Large intestine (tissue), 3 donors: ENCODE data around the gene SLC27A4. TPM values are rescaled to one million over a fixed set of nuclear protein-coding genes. Genes with fewer than 3 reads are reported as not detected.

Source experiments
- DNase-seq, 2 donors: peaks; one replicate each; pipeline versions ENCODE4 v3.0.0 to v3.0.0-alpha.2; 2013
- H3K27ac ChIP-seq: one replicate; pipeline ENCODE4 v1.5.1; 2013; ENCODE audit warnings: low read length
- H3K27me3 ChIP-seq: 2 replicates; pipeline ENCODE4 v1.6.1; 2013; ENCODE audit warnings: low read length; ENCODE audit not compliant: control insufficient read depth, insufficient read depth
- H3K36me3 ChIP-seq: 2 replicates; pipeline ENCODE4 v1.6.1; 2013; ENCODE audit warnings: low read length; ENCODE audit not compliant: control insufficient read depth, insufficient read depth
- H3K4me1 ChIP-seq: one replicate; pipeline ENCODE4 v1.6.1; 2013; ENCODE audit warnings: low read length; ENCODE audit not compliant: control insufficient read depth, insufficient read depth
- H3K4me3 ChIP-seq: one replicate; pipeline ENCODE4 v1.5.1; 2013; ENCODE audit warnings: low read length
- H3K9me3 ChIP-seq: one replicate; pipeline ENCODE4 v1.6.1; 2013; ENCODE audit warnings: mild to moderate bottlenecking, low read depth, low read length, moderate library complexity; ENCODE audit not compliant: control insufficient read depth
- WGBS: methylation state at CpG from one replicate; pipeline ENCODE4 v1.1.5; 2013; ENCODE audit warnings: low lambda C conversion rate; ENCODE audit not compliant: insufficient coverage; 5-methylcytosine and 5-hydroxymethylcytosine counted together
- polyA plus RNA-seq: library from polyadenylated mRNA; unstranded; fragments of 120-200 nt; gene quantifications from one replicate; pipeline ENCODE4 v1.2.1, GENCODE V29; 2013

SLC27A4 gene
- polyA plus RNA-seq, 1 donor: 33.7 TPM

- no peaks in the 10 kb centered on the region for H3K27me3 ChIP-seq
- peaks cover 27% of the 10 kb centered on the region for H3K36me3 ChIP-seq
- no peaks in the 10 kb centered on the region for H3K4me1 ChIP-seq
- no peak for DNase-seq
- H3K27ac ChIP-seq: no peak overlapping the region
- H3K4me3 ChIP-seq: no peak overlapping the region
- H3K9me3 ChIP-seq: no peaks in the 10 kb centered on the region
- WGBS: 80% methylated on average over 2 of the region's 5 CpGs
These were observed 35.5 kb downstream of the SLC27A4 start for GRCh38 chr9:128375865-128376264.

DNA sequence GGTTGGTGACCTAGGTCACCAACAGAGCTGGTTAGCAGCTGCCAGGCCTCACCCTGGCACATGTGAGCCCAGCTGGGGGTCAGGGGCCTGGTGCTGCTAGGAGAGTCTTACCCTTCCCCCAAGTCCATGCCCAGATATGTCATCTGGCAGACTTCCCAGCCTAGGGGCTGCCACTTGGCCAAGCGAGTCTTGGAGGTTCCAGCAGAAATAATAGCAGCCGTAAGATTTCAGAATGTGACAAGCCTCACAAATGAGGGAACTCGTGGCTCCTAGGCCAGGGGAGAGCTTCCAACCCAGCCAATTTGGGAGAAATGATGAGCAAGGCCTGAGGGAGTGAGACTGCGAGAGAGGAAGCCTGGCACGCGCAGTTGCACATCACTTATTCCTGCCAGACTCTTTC, 41.9 kb downstream of the SLC27A4 start:
- DNase-seq: no peak
- Histone ChIP-seq H3K36me3 (peaks cover 57% of the 10 kb centered on the region), H3K4me3 (no peak overlapping the region), H3K4me1 (no peaks in the 10 kb centered on the region), H3K9me3 (no peaks in the 10 kb centered on the region), H3K27me3 (no peaks in the 10 kb centered on the region), H3K27ac (no peak overlapping the region)
- WGBS: no CpG with 5 or more reads among the region's 6 CpGs

DNA sequence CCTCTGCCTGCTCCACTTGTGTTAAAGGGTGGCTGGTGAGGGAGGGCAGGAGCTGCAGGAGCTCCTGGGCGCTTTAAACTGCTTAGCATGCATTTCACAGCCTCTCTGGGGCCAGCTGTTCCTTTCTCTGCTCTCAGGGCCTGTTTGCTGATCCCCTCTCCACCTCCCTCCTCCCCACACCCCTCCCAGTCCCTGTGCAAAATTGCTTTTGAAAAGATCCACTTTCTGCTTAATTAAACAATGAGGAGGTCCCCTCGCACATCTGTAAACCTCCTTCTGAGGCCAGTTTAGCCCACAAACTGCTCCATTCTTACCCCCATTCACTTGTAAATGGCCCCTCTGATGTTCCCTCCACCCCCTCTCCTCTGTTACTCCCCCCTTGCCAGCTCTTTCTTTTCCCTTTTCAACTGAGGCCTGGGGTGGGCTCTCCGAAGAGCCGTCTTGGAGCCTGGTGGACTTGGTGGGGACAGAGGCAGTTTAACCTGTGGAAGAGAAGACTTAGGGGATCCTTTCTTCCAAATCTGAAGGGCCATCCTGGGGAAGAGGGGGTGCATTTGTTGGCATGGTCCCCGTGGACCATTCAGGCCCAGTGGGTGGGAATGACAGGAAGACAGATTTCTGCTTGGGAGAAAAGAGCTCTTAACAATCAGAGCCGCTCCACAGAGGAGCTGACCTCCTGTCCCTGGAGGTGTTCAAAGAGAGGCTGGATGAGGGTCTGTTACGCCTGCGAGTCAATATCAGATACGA, 42.9 kb downstream of the SLC27A4 start:
- peaks cover 61% of the 10 kb centered on the region for H3K36me3 ChIP-seq
- WGBS: 60% methylated on average over 1 of the region's 9 CpGs

DNA sequence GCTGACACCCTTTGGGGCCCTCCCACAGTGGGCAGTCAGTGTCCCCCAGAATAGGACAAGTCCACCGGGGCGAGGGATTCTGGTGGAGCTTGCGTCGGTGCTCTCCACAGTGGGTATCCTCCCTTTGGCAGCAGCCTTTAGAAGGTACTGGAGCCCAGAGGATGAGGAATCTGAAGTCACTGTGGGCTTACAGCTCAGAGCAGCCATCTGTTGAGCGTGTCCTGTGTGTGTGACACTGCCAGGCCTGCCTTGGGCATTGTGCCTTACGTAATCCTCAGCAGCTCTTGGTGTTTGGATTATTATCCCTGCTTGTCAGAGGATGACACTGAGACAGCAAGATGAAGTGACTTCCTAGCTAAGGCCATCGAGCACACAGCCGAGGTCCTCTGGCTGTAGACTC, 43.5 kb downstream of the SLC27A4 start:
- no peaks in the 10 kb centered on the region for H3K9me3 ChIP-seq
- no peak for DNase-seq
- WGBS: no CpG with 5 or more reads among the region's 8 CpGs

More for the DNA sequence above, 42.9 kb downstream of the SLC27A4 start:
- no peaks in the 10 kb centered on the region for H3K4me1 ChIP-seq
- no peaks in the 10 kb centered on the region for H3K27me3 ChIP-seq
- H3K9me3 ChIP-seq: no peaks in the 10 kb centered on the region
- no peak overlapping the region for H3K27ac ChIP-seq
- no peak overlapping the region for H3K4me3 ChIP-seq
- DNase-seq: no peak

GRCh38 chr9:128384801-128385495, 44.6 kb downstream of the SLC27A4 start:
- H3K4me1 ChIP-seq: no peaks in the 10 kb centered on the region
- H3K27me3 ChIP-seq: no peaks in the 10 kb centered on the region
- no peak overlapping the region for H3K27ac ChIP-seq
- no peak for DNase-seq
- no CpG with 5 or more reads among the region's 7 CpGs for WGBS
- no peaks in the 10 kb centered on the region for H3K9me3 ChIP-seq
- peaks cover 72% of the 10 kb centered on the region for H3K36me3 ChIP-seq
- no peak overlapping the region for H3K4me3 ChIP-seq

More for the DNA sequence above, 43.5 kb downstream of the SLC27A4 start:
- Histone ChIP-seq H3K4me1 (no peaks in the 10 kb centered on the region), H3K4me3 (no peak overlapping the region), H3K27me3 (no peaks in the 10 kb centered on the region), H3K36me3 (peaks cover 64% of the 10 kb centered on the region), H3K27ac (no peak overlapping the region)

DNA sequence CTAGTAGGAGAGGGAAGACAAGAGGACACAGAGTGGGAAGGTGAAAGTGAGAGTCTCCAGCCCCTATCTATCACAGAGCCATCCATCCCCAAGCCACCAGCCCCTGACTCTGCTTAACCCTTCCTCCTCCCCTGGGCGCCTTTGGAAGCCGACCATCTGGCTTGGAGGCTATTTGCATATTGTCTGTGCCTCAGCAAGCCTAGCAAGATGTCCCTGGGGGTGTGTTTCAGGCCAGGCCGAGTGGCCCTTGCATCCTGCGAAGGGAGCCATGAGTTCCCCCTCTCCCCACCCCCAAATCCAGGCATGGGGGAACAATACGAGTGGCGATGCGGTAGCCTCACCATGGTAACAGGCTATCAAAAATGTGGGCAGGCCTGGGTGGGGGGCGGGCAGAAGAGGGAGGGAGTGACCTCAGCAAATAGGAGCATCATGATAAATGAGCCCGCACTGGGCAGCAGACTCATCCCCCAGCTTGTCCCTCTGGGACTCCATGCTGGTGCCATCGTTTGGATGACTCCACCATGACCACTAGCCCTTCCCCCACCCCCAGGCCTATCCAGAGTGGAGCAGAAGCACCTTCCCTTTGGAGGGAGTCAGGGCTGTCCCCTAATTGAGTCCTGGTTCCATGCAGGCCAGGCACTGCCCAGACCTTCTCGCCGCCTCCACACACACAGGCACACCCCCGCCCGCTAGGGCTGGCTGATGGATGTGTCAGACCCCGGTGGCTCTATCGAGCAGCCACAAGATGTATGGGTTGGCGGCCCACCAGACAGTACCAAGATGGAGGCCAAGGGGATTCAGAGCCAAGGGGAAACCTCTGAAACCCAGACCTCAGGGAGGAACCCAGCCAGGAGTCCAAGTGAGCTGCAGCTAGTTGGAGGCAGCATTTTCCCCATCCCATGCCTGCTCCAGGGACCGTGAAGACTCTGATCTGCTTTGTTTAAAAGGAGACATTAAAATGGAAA, 45.5 kb downstream of the SLC27A4 start:
- WGBS: no CpG with 5 or more reads among the region's 18 CpGs
- Histone ChIP-seq H3K36me3 (peaks cover 76% of the 10 kb centered on the region), H3K27ac (no peak overlapping the region), H3K4me1 (no peaks in the 10 kb centered on the region), H3K27me3 (no peaks in the 10 kb centered on the region), H3K4me3 (no peak overlapping the region), H3K9me3 (no peaks in the 10 kb centered on the region)
- no peak for DNase-seq

DNA sequence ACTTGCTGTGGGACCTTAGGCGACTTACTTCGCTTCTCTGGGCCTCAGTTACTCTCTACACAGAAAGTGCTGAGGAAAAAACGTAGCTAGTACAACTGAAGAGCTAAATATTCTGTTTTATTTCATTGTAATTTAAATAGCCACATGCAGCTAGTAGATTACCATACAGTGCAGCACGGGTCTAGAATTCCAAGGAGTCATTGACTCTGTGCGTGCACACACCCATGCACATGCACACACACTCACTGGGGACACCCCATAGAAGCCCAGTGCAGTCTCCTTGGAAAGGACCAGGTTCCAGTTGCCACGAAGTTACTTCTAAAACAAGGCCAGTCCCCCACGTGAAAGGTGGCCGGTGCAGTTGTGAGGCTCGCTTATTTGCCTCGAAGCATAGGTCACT, 47.8 kb downstream of the SLC27A4 start:
- Histone ChIP-seq H3K27ac (no peak overlapping the region), H3K4me3 (no peak overlapping the region), H3K9me3 (peaks cover 10% of the 10 kb centered on the region), H3K27me3 (peaks cover 21% of the 10 kb centered on the region), H3K4me1 (no peaks in the 10 kb centered on the region), H3K36me3 (peaks cover 71% of the 10 kb centered on the region)
- WGBS: no CpG with 5 or more reads among the region's 10 CpGs
- no peak for DNase-seq

- peaks cover 14% of the 10 kb centered on the region for H3K9me3 ChIP-seq
- no CpG with 5 or more reads among the region's 13 CpGs for WGBS
- DNase-seq: no peak
- H3K36me3 ChIP-seq: peaks cover 59% of the 10 kb centered on the region
- H3K27me3 ChIP-seq: peaks cover 35% of the 10 kb centered on the region
- H3K27ac ChIP-seq: no peak overlapping the region
- no peak overlapping the region for H3K4me3 ChIP-seq
- H3K4me1 ChIP-seq: no peaks in the 10 kb centered on the region
These were observed 49.2 kb downstream of the SLC27A4 start for GRCh38 chr9:128389395-128390149.

DNA sequence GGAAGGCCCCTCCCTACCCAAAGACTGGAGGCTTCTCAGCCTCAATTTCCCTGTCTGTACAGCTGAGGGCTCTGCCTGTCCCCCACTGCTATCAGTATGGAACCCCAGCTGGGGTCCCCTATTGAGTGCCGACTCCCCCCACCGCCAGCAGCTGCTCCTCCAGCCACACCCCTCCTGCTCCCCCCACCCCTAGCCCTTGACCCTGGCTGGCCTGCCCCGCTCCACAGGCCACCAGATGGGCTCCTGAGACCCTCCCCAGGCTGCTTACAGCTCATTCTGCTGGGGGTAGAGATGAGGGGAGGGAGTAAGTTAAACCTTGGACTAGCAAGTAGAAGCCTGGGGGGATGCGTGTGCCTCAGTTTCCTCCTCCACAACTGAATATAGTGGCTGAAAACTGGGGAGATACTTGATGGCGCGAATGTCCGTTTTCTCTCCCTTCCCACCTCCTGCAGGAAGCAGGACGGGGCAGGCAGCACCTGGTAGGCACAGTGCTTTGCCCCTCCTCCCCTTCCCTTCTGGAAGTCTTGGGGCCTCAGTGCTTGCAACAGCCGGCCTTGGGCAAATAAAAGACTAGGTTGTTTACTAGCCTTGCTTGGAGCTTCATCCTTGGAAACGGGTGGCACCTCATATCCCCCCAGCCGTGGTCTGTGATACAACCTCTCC, 50.0 kb downstream of the SLC27A4 start:
- Histone ChIP-seq H3K9me3 (peaks cover 14% of the 10 kb centered on the region), H3K36me3 (peaks cover 52% of the 10 kb centered on the region), H3K4me3 (no peak overlapping the region), H3K27me3 (peaks cover 42% of the 10 kb centered on the region), H3K4me1 (no peaks in the 10 kb centered on the region), H3K27ac (no peak overlapping the region)
- WGBS: no CpG with 5 or more reads among the region's 11 CpGs
- DNase-seq: no peak
